B cell (primary cell): ENCODE data around the gene LASP1.

Source experiments
- EZH2 ChIP-seq: IDR thresholded peaks from 2 replicates; pipeline ENCODE4 v1.6.1; 2012; ENCODE audit warnings: borderline replicate concordance, low read depth, mild to moderate bottlenecking, moderate library complexity, low read length; ENCODE audit not compliant: insufficient read depth, poor library complexity, severe bottlenecking
- TF ChIP-seq, protein P1 (sequence below): fragments of 200-600 bp; IDR thresholded peaks from one replicate; pipeline ENCODE4 v1.8.0; 2022; ENCODE audit warnings: antibody characterized with exemption, mild to moderate bottlenecking

- TF ChIP-seq, protein P1, sequence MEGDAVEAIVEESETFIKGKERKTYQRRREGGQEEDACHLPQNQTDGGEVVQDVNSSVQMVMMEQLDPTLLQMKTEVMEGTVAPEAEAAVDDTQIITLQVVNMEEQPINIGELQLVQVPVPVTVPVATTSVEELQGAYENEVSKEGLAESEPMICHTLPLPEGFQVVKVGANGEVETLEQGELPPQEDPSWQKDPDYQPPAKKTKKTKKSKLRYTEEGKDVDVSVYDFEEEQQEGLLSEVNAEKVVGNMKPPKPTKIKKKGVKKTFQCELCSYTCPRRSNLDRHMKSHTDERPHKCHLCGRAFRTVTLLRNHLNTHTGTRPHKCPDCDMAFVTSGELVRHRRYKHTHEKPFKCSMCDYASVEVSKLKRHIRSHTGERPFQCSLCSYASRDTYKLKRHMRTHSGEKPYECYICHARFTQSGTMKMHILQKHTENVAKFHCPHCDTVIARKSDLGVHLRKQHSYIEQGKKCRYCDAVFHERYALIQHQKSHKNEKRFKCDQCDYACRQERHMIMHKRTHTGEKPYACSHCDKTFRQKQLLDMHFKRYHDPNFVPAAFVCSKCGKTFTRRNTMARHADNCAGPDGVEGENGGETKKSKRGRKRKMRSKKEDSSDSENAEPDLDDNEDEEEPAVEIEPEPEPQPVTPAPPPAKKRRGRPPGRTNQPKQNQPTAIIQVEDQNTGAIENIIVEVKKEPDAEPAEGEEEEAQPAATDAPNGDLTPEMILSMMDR = no peak
- TF ChIP-seq EZH2 = no peak
Observed at GRCh38 chr17:38898812-38899348, 29.0 kb downstream of the LASP1 start.
